Endometrium (tissue), 2 donors: ENCODE results near the gene COG4.
"Not testable (repeated sequence)": the region's sequence is repeated elsewhere in the genome, so short reads cannot be mapped to it uniquely, and the experiment has no call there.

Experiments
- FAIRE-seq: peaks from 2 replicates; lab custom pipeline; 2012; peaks lifted over from hg19 to GRCh38; lab: Jason Lieb, UNC
- donor health status: control.
- donor health status: control.

Gene COG4

DNA sequence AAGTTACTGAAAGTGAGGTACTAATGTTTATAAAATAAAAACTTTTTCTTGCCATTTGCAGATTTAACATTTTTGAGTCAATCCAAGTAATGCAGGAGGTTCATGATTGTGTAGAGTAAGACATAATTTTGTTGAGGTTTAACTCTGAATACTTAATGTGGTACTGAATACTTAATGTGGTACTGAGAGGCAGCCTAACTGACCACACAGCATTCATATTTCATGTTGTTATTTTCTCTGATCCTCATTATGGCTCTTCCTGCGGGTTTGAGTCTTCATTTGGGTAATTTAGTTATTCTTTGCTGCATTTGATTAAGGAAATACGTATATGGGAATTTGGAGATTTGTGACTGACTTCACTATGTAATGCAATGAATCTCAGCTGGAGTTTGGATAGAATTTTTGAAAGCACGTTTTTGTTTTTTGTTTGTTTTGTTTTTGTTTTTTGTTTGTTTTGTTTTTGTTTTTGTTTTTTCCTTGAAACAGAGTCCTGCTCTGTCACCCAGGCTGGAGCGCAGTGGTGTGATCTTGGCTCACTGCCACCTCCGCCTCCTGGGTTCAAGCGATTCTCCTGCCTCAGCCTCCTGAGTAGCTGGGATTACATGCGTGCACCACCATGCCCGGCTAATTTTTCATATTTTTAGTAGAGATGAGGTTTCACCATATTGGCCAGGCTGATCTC lies 4.1 kb upstream of the COG4 start:
- FAIRE-seq: no peak

DNA sequence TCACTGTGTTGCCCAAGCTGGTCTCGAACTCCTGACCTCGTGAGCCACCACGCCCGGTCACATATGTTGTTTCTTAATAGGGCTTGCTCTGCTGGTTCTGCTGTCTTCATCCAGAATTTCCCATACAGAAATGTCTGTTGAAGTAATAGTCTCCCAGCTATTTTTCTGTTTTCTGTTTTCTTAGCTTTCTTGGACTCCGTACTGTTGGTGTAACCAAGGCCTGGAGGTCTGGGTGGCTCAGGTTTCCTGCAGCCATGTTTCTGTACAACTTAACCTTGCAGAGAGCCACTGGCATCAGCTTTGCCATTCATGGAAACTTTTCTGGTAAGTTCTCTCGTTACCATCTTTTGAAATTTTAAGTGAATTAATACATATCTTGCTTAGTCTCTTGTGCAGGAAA lies 3.0 kb upstream of the COG4 start:
- no peak for FAIRE-seq

DNA sequence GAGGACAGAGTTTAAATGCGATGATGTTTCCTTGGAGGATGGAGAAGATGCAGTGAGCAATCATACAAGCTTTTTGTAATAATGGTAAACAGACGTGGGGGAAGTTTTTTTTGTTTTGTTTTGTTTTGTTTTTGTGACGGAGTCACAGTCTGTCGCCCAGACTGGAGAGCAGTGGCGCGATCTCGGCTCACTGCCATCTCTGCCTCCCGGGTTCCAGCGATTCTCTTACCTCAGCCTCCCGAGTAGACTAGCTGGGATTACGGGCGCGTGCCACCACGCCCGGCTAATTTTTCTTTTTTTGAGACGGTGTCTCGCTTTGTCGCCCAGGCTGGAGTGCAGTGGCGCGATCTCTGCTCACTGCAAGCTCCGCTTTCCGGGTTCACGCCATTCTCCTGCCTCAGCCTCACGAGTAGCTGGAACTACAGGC lies 1.1 kb upstream of the COG4 start:
- not testable (repeated sequence) for FAIRE-seq

DNA sequence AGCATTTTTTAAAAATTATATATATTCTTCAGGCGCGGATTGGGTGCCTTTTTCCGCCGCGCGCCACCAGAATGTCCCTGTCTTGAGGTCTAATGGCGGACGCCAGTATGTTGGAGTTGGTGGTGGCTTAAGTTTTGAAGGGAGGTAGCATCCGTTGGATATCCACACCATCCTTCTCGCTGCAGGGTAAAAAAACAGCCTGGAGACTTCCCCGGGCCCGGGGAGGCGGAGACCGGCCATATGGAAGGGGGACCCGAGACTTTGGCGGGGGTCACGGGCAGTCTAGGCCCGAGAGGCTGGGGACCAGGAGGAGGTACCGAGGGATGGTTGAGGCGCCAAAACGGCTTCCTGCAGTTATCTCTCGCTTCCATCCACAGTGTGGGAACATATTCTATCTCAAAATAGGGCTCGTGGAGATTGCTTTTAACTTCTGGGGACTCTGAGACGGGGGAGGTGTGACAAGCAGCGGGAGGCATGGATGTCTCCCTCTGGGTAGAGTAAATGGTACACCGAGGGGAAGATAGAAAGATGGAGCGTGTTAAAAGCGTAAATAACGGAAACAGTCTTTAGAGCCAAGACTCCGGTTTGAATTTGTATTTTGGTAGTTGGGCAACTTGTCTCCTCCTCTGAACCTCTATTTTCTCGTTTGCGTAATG lies 517 bp upstream of the COG4 start, which contains the start of gene SF3B3:
SF3B3 (plus strand) TSS at position 74 of the 656 bp plus-strand sequence. CDS start 2,841 bp downstream, outside the sequence.
- FAIRE-seq: no peak

DNA sequence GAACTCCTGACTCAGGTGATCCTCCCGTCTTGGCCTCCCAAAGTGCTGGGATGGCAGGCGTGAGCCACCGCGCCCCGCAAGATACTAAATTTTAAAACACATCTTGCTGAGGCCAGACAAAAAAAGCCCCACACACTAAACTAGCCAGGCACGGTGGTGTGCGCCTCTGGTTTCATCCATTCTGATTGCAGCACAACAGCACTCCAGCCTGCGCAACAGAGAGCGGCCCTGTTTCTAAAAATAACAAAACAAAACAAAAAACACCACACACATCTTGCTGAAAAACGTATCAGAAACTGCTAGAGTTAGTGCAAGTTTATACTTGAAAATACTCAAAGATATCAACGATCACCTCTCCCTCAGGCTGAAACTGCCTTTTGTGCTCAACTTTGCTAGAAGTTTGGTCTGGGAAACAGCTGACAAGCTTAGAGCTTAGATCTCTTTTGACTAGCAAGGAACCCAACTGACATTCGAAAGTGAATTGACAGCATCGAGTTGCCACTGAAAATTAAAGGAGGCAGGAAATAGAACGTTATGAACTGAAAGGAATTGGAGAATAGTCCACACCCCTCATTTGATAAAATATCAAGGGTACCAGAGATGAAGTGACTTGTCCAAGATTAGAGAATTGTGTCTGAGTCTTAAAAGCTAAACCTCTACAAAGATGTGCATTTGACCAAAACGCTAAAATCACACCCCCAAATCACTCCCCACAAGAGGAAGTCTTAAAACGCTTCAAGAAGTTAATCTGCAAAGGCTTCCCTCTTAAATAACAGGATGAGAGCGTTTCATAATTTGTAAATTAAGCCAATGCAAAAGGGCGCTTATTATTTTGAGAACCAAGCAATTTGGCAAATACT lies 908 bp downstream of the COG4 start:
- FAIRE-seq: no peak

DNA sequence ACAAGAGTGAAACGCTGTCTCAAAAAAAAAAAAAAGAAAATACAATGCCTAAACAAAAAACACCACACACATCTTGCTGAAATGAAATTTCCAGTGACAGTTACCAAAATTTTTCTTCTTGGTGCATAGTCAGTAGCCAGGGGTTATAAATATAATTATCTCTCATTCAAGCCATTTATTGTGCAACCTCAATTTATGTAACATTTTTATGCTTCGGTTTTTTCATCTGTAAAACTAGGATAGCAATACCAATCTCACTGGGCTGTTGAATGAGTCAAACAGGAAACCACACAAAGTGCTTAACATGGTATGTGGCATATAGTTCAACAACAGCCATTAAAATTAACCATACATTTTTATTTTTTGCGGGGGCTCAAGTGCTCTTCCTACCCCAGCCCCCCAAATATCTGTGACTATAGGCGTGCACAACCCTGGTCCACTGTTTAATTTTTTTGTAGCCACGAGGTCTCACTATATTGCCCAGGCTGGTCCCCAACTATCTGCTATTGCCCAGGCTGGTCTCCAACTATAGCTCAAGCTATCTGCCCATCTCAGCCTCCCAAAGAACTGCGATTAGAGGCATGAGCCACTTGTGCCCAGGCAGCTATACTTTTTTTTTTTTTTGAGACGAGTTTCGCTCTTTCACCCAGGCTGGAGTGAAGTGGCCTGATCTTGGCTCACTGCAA lies 2.6 kb downstream of the COG4 start:
- no peak for FAIRE-seq

DNA sequence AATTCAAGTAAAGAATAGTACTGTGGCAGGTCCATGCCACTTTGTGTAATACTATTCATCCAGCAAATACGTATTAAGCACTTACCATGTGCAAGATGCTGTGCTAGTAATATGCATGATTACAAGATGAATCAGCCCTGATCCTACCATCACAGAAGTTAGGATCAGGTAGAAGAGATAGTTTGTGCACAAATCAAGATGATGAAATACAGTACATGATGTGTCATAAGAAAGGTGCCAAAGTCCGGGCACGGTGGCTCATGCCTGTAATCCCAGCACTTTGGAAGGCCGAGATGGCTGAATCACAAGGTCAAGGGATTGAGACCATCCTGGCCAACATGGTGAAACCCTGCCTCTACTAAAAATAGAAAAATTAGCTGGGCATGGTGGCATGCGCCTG lies 10.9 kb downstream of the COG4 start:
- FAIRE-seq: no peak

DNA sequence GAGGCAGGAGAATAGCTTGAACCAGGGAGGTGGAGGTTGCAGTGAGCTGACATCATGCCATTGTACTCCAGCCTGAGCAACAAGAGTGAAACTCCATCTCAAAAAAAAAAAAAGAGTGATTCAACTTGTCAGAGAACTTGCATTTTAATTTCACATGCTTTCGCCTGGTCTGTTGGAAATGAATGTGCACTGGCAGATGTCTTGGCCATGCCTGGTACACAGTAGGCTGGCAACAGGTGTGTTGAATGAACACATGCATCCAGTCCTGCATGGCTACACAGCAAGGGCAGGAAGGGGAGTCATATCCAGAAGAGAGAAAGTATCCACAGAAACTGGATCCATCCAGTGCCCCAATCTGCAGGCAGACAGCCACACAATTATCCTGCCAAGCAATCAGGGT lies 11.5 kb downstream of the COG4 start:
- FAIRE-seq: no peak

DNA sequence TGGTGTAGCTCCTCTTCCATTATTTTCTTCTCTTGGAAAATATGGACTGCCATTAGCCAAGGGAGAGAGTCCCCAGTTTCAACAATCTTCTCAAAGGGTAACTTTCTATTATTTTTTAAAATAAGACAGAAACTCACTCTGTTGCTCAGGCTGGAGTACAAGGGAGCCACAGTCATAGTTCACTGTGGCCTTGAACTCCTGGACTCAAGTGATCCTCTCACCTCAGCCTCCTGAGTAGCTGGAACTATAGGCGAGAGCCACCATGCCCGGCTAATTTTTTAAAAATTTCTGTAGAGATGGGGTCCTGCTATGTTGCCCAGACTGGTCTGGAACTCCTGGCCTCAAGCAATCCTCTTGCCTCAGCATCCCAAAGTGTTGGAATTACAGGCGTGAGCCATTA lies 13.1 kb downstream of the COG4 start:
- FAIRE-seq: no peak

DNA sequence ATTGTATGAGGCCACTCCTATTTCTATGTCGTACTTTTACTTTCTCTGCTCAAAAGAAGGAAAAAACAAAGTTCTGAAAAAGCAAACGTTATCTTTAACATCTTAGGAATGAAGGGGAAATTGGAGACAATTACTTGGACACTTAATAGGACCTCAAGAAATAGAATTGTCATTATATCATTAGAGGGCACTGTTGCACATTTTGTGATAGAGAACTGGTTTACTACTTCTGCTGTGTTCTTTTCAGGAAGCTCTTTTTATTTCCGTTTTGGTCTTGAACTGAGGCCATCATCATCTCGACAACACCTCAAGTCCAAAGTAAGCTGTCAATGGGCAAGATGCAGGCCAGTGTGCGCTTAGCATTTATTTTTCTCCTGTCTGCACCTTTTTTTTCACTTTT lies 14.6 kb downstream of the COG4 start:
- no peak for FAIRE-seq

DNA sequence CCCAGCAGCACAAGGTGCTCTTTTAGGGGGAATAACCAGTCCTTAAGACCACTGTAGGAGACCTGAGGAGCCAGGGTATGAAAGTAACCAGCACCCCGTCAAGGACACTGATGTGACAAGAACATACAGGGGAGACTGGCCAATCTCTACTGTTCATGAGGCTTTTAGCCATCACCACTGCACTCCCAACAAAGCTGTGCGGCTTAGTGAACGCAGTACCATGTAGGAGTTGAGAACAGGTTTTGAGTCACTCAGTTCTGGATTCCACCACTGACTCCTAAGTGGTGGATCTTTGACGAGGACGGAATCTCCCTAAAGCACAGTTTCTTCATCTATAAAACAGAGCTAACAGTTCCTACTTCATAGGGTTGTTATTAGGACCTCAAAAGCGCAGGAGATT lies 26.8 kb downstream of the COG4 start:
- no peak for FAIRE-seq

DNA sequence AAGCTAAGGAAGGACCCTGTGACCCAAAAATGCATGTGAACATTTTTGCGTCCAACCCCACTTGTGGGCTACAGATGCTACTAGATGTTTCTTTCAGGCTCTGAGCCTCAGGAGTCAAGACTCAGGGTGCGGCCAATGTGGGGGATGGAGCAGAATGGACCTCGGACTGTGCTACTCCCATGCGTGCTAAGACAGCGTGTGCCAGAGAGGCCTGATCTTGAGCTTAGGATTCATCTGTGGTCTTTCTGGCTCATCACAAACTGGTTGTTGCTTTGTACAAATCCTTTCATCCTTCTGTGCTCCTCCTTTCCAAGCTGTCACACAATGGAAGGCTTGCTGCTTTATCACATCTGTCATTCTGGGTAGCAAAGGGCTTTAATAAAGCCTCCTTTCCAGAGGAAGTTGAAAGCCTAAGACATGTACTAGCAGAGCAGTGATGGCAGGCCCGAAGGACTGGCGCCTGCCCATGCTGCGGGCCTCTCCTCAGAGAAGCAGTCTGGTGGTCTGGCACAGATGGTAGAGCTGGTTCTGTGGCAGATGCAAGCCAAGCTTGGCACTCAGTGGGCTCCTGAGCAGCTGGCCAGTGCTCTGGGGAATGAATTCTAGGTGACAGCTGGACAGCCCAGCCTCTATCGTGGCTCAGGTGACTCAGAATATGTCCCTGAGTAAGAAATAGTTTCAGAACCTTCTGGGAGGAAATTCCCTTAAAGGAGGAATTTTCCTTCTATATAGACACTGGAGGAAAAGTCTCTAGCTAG lies 27.8 kb downstream of the COG4 start:
- no peak for FAIRE-seq

DNA sequence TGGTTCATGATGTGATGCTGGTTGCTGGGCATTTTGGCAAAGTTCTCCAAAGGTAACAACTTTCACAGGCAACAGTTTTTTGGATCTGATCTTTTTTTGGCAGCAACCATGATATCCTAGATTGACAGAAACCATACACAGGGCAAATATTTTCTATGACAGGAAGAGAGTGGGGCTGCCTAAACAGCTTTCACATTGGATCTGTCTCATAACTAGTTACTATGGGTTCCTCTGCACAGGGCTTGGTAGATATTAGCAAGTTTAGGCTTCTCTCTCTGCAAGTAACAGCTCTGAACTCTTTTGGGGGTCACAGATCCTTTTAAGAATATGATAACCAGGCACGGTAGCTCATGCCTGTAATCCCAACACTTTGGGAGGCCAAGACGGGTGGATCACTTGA lies 28.6 kb downstream of the COG4 start:
- FAIRE-seq: no peak

DNA sequence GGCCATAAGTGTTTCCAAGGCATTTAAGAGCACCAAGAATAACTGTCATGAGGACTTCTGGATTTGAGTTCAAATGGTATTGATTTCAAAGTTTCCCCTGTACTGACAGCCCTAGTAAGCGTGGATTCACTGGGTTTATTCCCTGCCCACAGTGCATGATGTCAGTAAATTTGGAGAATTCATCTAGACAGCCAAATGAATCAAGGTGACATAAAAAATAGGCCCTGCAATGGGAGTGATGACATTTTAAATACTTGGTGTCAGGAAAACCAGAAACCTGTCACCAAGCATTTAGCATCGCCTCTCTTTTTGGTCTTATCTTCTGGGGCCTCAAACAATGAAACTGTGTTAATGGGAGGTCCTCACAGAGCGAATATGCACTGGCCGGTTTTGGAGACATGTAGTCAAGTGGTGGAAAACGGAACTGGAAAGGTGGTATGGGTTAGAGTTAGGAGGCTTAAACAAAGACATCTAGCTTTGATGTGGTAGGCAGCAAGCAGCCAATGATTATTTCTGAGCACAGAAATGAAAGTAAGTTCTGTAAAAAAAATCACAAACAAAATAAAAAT lies 29.1 kb downstream of the COG4 start:
- FAIRE-seq: no peak

DNA sequence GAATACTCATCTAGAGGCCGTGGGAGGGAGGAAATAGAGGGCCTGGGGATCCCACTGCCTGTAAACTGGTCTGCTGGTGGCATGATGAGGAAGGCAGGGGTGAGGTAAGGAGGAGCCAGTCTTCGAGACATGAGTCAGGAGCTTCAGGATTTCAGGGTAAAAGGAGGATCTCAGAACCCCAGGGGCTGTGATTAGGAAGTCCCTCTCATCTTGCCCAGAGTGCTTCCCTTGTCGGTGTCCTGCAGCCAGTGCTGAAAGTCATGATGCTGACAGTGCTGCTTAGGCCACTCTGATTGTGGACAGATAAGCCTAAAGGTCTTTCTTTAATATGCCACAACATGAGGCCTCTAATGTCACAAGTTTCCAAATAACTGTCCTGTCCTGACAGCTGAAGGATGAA lies 29.6 kb downstream of the COG4 start:
- no peak for FAIRE-seq

DNA sequence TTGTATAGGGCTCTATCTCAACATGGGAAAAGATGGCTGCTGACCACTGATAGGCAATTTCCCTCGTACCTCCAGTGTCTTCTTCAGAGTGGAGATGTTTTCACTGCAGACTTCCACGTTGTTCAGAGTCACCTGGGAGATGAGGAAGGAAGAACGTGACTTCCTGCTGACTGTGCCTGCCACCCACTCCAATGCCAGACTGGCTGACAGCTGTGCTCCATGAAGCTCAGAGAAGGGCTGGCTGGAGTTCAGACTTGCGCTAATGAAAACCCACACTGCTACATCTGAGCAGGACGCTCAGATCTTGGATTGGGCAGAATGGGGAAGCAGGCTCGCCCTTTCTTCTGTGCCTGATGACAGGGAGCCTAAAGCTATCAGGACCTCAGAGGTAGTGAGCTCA lies 33.1 kb downstream of the COG4 start:
- FAIRE-seq: no peak

DNA sequence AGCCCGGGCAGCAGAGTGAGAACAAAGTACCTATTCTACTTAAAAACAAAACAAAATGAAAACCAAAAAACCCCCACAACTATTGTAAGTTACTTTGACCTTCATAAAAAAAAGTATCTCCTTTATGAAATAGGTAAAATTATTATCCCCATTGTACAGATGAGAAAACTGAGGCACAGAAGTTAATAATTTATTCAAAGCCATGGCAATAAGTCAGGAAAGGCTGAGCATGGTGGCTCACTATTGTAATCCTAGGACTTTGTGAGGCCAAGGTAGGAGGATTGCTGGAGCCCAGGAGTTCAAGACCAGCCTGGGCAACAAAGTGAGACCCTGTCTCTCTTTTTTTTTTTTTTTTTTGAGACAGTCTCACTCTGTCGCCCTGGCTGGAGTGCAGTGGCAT lies 38.5 kb downstream of the COG4 start:
- FAIRE-seq: no peak

DNA sequence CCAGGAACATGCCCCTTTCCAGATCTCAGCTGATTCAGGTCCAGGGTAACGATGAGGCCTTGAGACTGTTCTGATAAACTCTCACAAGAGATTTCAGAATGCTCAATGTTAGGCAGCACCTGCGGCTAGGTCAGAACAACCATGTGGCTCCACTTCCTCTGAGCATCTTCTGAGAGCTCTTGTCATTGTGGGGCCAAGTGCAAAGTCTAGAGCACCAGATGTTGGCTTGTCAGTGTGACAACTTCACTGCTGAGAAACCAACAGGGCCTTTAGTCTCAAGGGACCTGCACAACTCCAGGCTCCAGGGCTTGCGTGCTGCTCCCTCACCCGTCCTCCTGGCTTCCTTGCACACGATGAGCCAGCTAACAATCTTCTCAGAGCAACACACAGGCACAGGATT lies 39.9 kb downstream of the COG4 start:
- no peak for FAIRE-seq

DNA sequence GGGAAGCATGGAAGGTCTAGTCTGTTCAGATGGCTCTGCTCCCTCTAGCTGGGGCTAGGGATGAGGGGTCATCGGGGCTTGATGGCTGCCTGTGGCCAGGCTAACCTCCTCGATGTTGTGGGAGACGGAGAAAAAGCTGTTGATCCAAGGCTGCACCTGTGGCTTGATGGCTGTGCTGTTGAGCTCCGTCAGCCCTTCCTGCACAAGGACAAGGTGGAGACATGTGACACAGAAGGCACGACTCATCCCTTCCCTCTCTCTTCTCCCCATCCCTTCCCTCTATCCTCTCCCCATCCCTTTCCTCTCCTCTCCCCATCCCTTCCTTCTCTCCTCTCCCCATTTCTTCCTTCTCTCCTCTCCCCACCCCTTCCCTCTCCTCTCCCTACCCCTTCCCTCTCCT lies 40.7 kb downstream of the COG4 start:
- no peak for FAIRE-seq

DNA sequence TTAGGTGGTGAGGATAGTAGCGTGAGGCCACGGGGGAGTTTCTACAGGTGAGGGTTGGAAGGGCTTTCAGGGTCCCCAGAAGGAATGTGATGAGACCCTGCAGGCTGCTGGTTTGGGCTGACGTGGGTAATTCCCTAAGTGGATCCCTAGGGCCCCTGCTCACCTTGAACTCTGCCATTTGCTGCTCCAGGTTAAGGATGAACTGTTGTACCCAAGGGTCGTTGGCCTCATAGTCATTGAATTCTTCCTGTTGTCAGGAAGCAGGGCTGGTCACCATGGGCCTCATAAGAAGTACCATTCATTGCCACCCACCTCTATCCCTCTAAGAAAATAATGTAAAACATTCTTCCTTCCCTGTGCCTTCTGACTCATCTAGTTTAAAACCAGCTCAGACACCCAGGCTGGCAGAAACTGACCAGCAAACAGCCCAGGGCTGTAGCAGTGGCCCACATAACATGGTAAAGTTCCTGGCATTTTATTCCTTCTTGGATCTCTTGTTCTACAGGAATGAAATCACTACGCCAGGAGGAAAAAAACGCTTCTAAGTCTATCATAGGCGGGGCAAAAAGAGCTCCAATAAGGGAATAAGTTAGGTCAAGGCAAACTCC lies 41.3 kb downstream of the COG4 start:
- no peak for FAIRE-seq
